ENCODE measurements around the gene SCN2B. TPM values are rescaled to one million over a fixed set of nuclear protein-coding genes. Genes with fewer than 3 reads are reported as not detected.

SCN2B gene
- total and polyA plus RNA-seq, 2 of the 13 experiments (the other 11 are each of a cell fraction or from before 2014, with no cell fraction given), result 0.01 to 0.02 TPM

- TF ChIP-seq ZGPAT (CRISPR knock-in tag; IDR thresholded peaks at IDR 0.05), result peak; percentile 97
- TF ChIP-seq YEATS4 (CRISPR knock-in tag; IDR thresholded peaks at IDR 0.05; ENCODE audit: borderline replicate concordance), result peak; percentile 77; the same call in 1 of the 2 replicates
- peak; percentile 64 for TF ChIP-seq CTCF (CRISPR knock-in tag; IDR thresholded peaks at IDR 0.05)
- peak; percentile 94 for TF ChIP-seq ZBTB7B (CRISPR knock-in tag; IDR thresholded peaks at IDR 0.05)
- 0 out of 2 replicates have a peak, but pooled peaks have one; percentile 50 for TF ChIP-seq ZNF414 (CRISPR knock-in tag; IDR thresholded peaks at IDR 0.05)
- 0 out of 2 replicates have a peak, but pooled peaks have one; percentile 45 for TF ChIP-seq ZNF7 (CRISPR knock-in tag; IDR thresholded peaks at IDR 0.05)
- TF ChIP-seq RFX1 (IDR thresholded peaks at IDR 0.05), result peak; percentile 55; the same call in 1 of the 2 replicates
- TF ChIP-seq NFIC (IDR thresholded peaks at IDR 0.05; ENCODE audit: low read length), result peak; percentile 74
- TF ChIP-seq BRCA1 (CRISPR knock-in tag; IDR thresholded peaks at IDR 0.05), result no peak; the same call in 1 of the 2 replicates
- TF ChIP-seq ATF6 (CRISPR knock-in tag; conservative IDR thresholded peaks at IDR 0.05), result no peak
- TF ChIP-seq RBAK (CRISPR knock-in tag; IDR thresholded peaks at IDR 0.05), result peak; percentile 72; the same call in 1 of the 2 replicates
- TF ChIP-seq DPF2 (CRISPR knock-in tag; IDR thresholded peaks at IDR 0.05; ENCODE audit: borderline replicate concordance, low read depth), result peak; percentile 85
- no peak for TF ChIP-seq ZNF567 (CRISPR knock-in tag; IDR thresholded peaks at IDR 0.05; ENCODE audit: borderline replicate concordance)
- TF ChIP-seq ZNF282 (IDR thresholded peaks at IDR 0.05; ENCODE audit: partially characterized antibody), result no peak
- TF ChIP-seq ZNF749 (CRISPR knock-in tag; IDR thresholded peaks at IDR 0.05; ENCODE audit: borderline replicate concordance), result no peak
- no peak for TF ChIP-seq U2AF1 (optimal IDR thresholded peaks at IDR 0.05; ENCODE audit: low read depth, low read length)
- TF ChIP-seq ZBTB3 (CRISPR knock-in tag; IDR thresholded peaks at IDR 0.05; ENCODE audit: borderline replicate concordance, low read depth), result peak; percentile 72; the same call in 1 of the 2 replicates
- peak; percentile 86; the same call in 1 of the 2 replicates for TF ChIP-seq ZNF343 (CRISPR knock-in tag; IDR thresholded peaks at IDR 0.05)
- peak; percentile 81 for TF ChIP-seq ZBTB43 (CRISPR knock-in tag; conservative IDR thresholded peaks at IDR 0.05)
- TF ChIP-seq SOX5 (CRISPR knock-in tag; IDR thresholded peaks at IDR 0.05; ENCODE audit: borderline replicate concordance), result peak; percentile 88
- no peak for TF ChIP-seq ZNF329 (CRISPR knock-in tag; IDR thresholded peaks at IDR 0.05; ENCODE audit: low read depth)
- peak; percentile 50; the same call in 1 of the 2 replicates for TF ChIP-seq ETV6 (CRISPR knock-in tag; conservative IDR thresholded peaks at IDR 0.05)
- TF ChIP-seq NFYC (CRISPR knock-in tag; IDR thresholded peaks at IDR 0.05), result no peak; the same call in 1 of the 2 replicates
- TF ChIP-seq GFI1 (CRISPR knock-in tag; IDR thresholded peaks at IDR 0.05; ENCODE audit: borderline replicate concordance), result peak; percentile 57
Observed at GRCh38 chr11:118212131-118212725, 35.8 kb upstream of the SCN2B start (continued).
